Left ventricle myocardium inferior (tissue), 1 donor: ENCODE results near the gene DMRT2. TPM values are rescaled to one million over a fixed set of nuclear protein-coding genes. Genes with fewer than 3 reads are reported as not detected.

Experiments
- DNase-seq: peaks from one replicate; pipeline ENCODE4 v3.0.0-alpha.2; 2020
- H3K27ac ChIP-seq: fragments of 200-600 bp; replicated peaks from 2 replicates; pipeline ENCODE4 v1.8.0; 2021
- H3K27me3 ChIP-seq: fragments of 200-600 bp; 2 replicates; pipeline ENCODE4 v1.8.0; 2021; ENCODE audit warnings: low read depth
- H3K36me3 ChIP-seq: fragments of 200-600 bp; 2 replicates; pipeline ENCODE4 v1.8.0; 2021
- H3K4me1 ChIP-seq: fragments of 200-600 bp; 2 replicates; pipeline ENCODE4 v1.8.0; 2021
- H3K4me3 ChIP-seq: fragments of 200-600 bp; 2 replicates; pipeline ENCODE4 v1.8.0; 2021; ENCODE audit warnings: mild to moderate bottlenecking, moderate library complexity
- H3K9me3 ChIP-seq: fragments of 200-600 bp; replicated peaks from 2 replicates; pipeline ENCODE4 v1.8.0; 2021
- intact Hi-C: fragments of 100-400 bp; cut with micrococcal nuclease; formaldehyde crosslinking; loops from one replicate; pipeline ENCODE4 v1.11.0; 2022
- total RNA-seq: library from RNA; stranded (reverse); fragmentation: NEBNext Ultra II Directional; extraction: Animal tissue kit (Norgen Biotek cat#: 25700); gene quantifications from one replicate; pipeline ENCODE4 v1.2.1, GENCODE V29; 2021
- TF ChIP-seq, protein P1 (sequence below): fragments of 200-600 bp; IDR thresholded peaks from 2 replicates; pipeline ENCODE4 v1.8.0; 2021; ENCODE audit warnings: antibody characterized with exemption, mild to moderate bottlenecking, borderline replicate concordance
- donor health status: DM: no; HTN: yes; CAD: no; lungs with severe emphysema.

DMRT2 gene
- total RNA-seq, 1 donor from 2014 or later, result not detected

DNA sequence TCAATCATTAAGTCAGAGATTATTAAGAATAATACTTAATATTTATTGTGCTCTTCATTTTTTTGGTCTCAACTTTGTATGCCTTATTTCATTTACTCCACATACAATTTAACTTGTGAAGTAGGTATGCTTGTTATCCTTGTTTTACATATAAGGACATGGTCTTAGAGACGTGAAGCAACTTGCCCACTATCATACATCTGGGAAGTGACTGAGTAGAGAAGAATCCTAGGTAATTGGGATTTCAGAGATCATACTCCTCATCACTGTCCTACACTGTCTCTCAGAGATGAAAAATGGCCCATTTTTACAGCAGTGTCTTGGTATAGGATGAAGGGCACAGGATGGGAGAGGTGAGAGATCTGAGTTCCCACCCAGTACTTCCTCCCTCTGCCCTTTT lies 23.3 kb downstream of the DMRT2 start:
- intact Hi-C loops, result no loop called here
- no peak for DNase-seq
- peaks cover 42% of the 10 kb centered on the region for H3K27me3 ChIP-seq
- H3K27ac ChIP-seq, result no peak overlapping the region
- H3K4me3 ChIP-seq, result no peak overlapping the region
- no peaks in the 10 kb centered on the region for H3K36me3 ChIP-seq
- H3K4me1 ChIP-seq, result no peaks in the 10 kb centered on the region
- TF ChIP-seq, protein P1, sequence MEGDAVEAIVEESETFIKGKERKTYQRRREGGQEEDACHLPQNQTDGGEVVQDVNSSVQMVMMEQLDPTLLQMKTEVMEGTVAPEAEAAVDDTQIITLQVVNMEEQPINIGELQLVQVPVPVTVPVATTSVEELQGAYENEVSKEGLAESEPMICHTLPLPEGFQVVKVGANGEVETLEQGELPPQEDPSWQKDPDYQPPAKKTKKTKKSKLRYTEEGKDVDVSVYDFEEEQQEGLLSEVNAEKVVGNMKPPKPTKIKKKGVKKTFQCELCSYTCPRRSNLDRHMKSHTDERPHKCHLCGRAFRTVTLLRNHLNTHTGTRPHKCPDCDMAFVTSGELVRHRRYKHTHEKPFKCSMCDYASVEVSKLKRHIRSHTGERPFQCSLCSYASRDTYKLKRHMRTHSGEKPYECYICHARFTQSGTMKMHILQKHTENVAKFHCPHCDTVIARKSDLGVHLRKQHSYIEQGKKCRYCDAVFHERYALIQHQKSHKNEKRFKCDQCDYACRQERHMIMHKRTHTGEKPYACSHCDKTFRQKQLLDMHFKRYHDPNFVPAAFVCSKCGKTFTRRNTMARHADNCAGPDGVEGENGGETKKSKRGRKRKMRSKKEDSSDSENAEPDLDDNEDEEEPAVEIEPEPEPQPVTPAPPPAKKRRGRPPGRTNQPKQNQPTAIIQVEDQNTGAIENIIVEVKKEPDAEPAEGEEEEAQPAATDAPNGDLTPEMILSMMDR, result no peak
- H3K9me3 ChIP-seq, result no peaks in the 10 kb centered on the region

DNA sequence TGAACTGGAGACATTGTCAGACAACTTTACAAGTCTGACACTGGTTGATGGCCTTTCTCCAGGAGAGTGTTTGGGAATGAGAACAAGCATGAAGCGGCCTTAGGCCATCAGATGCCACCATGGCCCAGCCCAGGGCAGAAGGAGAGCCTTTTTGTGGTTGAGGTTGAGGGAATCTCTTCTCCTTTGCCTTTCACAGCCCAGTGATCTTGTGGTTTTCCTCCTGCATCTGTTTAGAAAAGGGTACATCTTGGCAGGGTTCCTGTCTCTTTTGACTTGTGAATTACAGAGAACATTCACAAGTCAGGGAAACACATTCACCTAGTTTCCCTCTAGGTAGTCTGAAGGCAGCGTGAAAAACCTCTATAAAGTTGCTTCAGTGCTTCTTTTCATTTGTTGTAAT lies 27.5 kb downstream of the DMRT2 start:
- intact Hi-C loops, result no loop called here
- H3K4me3 ChIP-seq, result no peak overlapping the region
- no peaks in the 10 kb centered on the region for H3K9me3 ChIP-seq
- H3K36me3 ChIP-seq, result no peaks in the 10 kb centered on the region
- H3K4me1 ChIP-seq, result no peaks in the 10 kb centered on the region
- TF ChIP-seq, protein P1, result no peak
- peaks cover 43% of the 10 kb centered on the region for H3K27me3 ChIP-seq
- no peak for DNase-seq
- H3K27ac ChIP-seq, result no peak overlapping the region

DNA sequence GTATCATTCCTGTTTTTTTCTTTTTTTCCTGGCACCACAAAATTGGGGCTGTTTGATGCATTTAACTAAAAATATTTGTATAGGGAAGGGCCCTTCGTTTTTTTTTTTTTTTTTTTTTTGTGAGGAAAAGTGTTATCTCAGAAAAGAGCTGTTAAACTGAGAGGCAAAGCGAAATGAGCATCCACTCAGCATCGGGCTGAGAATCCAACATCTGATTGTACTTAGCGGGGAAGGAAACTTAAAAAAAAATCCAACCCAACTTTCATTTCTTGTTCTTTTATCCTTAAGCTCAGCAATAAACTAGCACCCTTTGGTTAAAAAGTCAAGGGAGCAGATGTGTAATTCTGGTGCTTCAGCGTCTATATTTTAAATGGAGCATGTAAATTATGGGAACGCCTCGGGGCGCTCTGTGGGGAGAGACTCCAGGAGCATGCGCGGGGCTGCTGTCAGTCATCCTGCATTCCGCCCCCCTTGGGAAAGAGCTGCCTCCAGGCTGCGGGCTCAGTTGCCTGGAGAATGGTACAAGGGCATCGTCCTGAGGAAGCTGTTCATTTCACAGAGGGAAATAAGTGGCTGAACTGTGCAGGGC lies 33.3 kb downstream of the DMRT2 start:
- DNase-seq, result peak; percentile 21
- TF ChIP-seq, protein P1, result no peak
- intact Hi-C loops, result no loop called here

DNA sequence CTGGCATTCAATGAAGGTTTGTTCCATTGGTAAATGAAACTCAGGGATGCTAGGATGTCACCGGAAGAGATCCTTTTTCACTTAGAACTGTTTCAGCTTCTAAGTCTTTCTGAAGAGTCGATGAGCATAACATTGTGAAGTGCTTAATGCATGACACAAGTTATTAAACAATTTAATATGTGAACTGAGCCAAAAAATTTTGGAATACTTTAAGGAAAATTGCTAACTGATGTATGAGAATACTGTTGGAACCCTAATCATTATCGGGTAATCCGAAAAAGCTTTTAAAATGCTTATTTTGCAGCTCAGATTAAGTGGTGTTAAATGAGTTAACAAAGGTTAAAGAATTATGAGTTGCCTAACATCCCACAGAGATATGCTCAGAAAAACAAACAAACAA lies 34.9 kb downstream of the DMRT2 start:
- H3K27me3 ChIP-seq, result peaks cover 14% of the 10 kb centered on the region
- H3K4me3 ChIP-seq, result no peak overlapping the region
- intact Hi-C loops, result no loop called here
- DNase-seq, result no peak
- no peaks in the 10 kb centered on the region for H3K36me3 ChIP-seq
- no peaks in the 10 kb centered on the region for H3K9me3 ChIP-seq
- no peak overlapping the region for H3K27ac ChIP-seq
- peaks cover 3% of the 10 kb centered on the region for H3K4me1 ChIP-seq
- TF ChIP-seq, protein P1, result no peak

More for the DNA sequence above, 33.3 kb downstream of the DMRT2 start:
- Histone ChIP-seq H3K4me3 (peak overlapping the region; percentile 50), H3K27me3 (peaks cover 14% of the 10 kb centered on the region), H3K9me3 (no peaks in the 10 kb centered on the region), H3K36me3 (no peaks in the 10 kb centered on the region), H3K27ac (no peak overlapping the region), H3K4me1 (peaks cover 3% of the 10 kb centered on the region)

DNA sequence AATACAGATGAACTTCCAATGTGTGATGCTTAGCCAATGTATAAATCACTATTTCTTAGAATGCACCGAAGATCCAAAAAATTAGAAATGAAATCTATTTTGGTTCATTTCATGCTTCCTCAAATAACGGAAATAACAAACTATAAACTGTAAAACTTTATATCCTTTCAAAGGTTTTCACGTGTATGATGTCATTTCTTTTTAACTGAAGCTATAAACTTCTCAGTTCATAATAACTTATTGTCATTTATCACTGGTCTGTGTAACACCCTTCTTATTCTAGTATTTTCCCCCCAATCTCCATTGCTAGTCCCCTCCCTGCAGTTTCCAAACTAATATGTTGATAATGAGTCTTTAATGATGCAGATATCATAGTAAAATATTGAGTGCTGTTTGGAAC lies 36.4 kb downstream of the DMRT2 start:
- intact Hi-C loops, result no loop called here

More for the DNA sequence above, 36.4 kb downstream of the DMRT2 start:
- no peaks in the 10 kb centered on the region for H3K9me3 ChIP-seq
- no peak for DNase-seq
- no peaks in the 10 kb centered on the region for H3K36me3 ChIP-seq
- H3K27me3 ChIP-seq, result peaks cover 8% of the 10 kb centered on the region
- no peak overlapping the region for H3K27ac ChIP-seq
- no peak overlapping the region for H3K4me3 ChIP-seq
- TF ChIP-seq, protein P1, result no peak
- peaks cover 3% of the 10 kb centered on the region for H3K4me1 ChIP-seq
